Measurements from ENCODE around the gene ARHGAP28.

ARHGAP28 gene

DNA sequence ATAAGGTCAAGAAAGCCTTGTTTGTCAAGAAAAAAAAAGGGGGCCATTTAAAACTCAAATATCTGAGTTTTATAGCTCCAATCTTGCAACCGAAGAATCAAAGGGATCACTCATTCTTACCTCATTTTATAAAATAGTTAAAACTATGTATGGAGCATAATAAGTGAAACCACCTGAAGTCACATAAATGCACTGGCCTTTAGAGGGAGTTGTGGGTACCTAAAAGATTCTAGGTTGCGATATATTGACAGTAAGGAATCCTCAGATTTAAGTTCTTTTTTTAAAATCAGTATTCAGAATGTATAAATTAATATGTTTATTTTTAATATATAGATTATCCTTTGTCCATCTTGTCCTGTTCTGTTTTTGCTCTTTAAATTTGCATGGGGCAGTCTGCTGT is 3.4 kb downstream of the ARHGAP28 start:
- no peak for DNase-seq

DNA sequence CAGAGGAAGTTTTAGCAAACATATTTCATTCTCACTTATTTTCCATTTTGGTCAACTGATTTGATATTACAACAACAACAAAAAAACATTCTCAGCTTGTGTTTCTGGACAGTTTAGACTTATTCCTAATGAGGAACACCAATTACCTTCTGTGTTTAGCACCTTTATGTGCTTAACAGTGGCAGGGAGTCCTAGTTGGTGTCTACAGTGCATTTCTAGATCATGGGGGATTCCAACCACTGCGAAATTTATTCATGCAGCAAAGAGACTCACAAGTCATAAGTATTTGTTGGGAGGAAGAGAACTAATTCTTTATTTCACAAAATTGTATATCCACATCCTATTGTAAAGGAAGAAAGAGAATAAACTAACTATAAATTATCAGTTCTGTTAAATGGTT is 4.2 kb downstream of the ARHGAP28 start:
- no peak for DNase-seq

DNA sequence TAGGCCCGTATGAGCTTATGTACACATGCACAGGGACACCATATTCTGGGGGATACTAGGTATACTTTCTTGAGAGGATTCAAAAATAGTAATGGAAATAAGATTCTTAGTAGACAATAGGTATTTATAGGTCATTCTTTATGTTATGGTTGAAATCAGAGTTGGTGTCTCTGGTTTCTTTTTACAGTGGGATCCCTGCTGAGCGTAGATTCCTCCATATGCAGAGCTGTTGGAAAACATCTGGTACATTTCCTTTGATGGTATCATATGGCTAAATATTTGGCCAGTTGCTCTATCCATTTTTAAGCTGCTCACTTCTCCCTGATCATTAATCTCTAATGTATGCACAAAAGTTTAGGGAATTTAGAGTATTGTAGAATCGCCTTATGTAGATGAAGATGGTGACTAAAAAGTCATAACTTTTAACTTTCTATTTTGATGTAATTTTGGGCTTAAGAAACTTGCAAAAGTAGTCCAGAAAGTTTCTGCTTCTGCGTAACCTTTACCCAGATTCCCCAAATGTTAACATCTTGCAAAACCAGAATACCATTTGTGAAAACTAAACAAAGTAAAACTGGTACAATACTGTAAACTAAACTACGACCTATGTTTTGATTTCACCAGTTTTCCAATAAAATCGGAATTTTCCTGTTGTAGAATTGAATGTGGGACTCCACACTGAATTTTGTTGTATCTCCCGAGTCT is 5.4 kb downstream of the ARHGAP28 start:
- no peak for DNase-seq

- DNase-seq = no peak
These were observed 8.3 kb downstream of the ARHGAP28 start for GRCh38 chr18:6737833-6738232.

DNA sequence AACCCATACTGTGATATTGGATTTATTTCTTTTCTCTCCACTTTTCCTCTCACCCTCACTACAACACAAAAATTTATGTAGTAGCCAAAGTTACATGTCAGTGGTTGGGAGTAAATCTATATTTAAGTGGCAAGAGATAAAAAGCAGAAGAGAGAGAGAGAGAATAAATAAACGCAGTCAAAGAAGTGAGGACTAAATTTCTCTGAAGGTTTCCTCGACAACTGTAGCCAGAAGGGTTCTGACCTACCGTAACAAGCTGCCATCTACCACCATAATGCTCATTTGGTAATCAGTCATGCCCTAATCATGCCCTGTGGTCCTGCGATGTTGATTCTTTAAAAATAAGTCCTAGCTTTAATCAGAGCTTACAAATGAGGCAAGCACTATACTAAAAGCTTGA is 9.1 kb downstream of the ARHGAP28 start:
- no peak for DNase-seq

- DNase-seq = no peak
These were observed 11.7 kb downstream of the ARHGAP28 start for GRCh38 chr18:6741232-6741663.

- DNase-seq = no peak
These were observed 12.3 kb downstream of the ARHGAP28 start for GRCh38 chr18:6741786-6742185.

DNA sequence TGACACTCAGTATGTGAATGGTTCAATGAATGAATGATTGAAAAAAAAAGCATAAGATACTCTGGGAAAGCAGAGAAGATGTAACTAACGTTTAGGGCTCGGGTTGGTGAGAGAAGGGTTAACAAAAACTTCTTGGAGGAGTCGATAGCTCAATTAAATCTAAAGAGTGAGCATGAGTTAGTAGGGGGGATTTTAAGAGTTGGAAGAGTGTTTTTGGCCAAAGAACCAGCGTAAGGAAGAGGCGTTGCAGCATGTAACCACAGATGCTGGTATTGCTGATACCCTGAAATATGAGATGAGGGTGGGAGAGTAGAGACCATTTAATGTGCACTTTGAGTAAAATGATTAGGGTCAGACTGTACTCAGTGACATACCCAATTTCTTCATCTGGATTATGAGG is 14.5 kb downstream of the ARHGAP28 start:
- no peak for DNase-seq

GRCh38 chr18:6744816-6745455 is 15.4 kb downstream of the ARHGAP28 start:
- DNase-seq = no peak

- no peak for DNase-seq
These were observed 16.1 kb downstream of the ARHGAP28 start for GRCh38 chr18:6745504-6746031.

GRCh38 chr18:6746386-6746960 is 17.0 kb downstream of the ARHGAP28 start:
- DNase-seq = no peak

DNA sequence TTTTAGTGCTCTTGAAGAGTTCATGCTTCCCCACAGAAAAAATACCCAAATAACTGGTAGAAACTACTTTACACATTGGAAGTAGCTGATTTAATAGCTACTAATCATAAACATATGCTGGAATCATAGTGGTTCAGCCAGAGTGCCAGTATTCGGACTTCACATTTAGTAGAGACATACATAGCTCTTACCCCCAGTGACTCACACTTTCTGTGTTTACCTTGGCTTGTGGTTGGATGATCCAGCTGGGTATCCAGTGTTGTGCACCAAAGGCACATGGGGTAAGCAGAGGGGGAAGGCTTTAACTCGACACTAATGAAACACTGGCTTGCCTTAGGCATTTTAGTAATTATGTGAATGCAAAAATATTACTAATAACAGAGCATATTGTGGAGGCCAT is 18.1 kb downstream of the ARHGAP28 start:
- no peak for DNase-seq

- DNase-seq = no peak
These were observed 18.7 kb downstream of the ARHGAP28 start for GRCh38 chr18:6748241-6748640.

GRCh38 chr18:6750411-6750810 is 20.9 kb downstream of the ARHGAP28 start:
- DNase-seq = no peak

- no peak for DNase-seq
These were observed 21.7 kb downstream of the ARHGAP28 start for GRCh38 chr18:6751222-6751621.

- DNase-seq = no peak
These were observed 22.8 kb downstream of the ARHGAP28 start for GRCh38 chr18:6752202-6752860.

DNA sequence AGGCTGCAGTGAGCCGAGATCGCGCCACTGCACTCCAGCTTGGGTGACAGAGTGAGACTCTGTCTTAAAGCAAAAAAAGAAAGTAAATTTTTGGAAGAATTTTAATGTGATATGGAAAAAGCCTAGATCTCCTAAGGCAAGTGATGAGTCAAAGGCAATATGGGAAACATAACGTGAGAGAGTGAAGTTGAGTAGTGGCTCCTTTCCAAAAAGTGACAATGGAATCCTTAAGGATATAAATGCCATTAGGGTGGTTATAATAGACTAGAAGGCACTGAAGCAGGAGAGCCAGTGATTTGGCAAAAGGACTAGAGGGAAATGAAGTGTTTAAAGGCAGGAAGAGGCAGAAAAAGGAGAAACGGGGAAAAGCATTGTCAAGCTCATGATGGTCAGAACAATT is 25.6 kb downstream of the ARHGAP28 start:
- DNase-seq = no peak

DNA sequence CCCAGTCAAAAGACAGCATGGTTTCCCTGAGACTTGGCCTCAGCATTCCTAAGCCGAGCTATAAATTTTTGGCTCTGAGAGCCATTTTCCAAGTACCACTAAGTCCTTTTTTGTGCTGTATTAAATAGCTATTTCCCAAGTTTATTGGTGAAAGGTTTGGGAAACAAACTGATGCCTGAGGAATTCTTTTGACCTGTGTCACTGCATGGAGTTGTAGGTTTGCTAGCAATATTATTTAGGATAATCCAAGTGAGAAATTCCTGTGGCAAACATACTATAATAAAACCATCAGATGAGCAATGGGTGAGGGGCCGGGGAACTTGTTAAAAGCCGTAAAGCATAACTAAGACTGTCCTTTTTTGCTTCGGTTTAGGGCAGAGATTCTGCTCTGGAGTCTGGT is 28.4 kb downstream of the ARHGAP28 start:
- DNase-seq = no peak

DNA sequence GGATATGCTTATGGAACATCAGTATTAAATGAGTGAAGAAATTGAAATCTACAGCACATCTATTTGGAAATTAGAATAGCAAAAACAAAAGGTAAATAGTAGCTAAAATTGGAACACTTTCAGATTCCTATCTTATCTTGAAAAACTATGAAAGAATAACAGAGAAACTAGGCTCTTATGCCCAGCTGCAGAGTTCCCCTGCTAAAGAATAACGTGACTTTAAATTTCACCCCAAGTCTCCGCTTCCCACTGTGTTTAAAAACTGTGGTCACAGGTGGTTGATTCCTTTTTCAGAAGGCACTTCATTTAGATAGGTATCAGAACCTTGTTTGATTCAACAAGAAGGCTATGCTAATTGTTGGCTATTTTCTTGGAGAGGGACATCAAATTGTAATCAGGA is 30.1 kb downstream of the ARHGAP28 start:
- DNase-seq = no peak

- no peak for DNase-seq
These were observed 34.0 kb downstream of the ARHGAP28 start for GRCh38 chr18:6763524-6763923.

GRCh38 chr18:6764382-6764781 is 34.9 kb downstream of the ARHGAP28 start:
- DNase-seq = no peak

DNA sequence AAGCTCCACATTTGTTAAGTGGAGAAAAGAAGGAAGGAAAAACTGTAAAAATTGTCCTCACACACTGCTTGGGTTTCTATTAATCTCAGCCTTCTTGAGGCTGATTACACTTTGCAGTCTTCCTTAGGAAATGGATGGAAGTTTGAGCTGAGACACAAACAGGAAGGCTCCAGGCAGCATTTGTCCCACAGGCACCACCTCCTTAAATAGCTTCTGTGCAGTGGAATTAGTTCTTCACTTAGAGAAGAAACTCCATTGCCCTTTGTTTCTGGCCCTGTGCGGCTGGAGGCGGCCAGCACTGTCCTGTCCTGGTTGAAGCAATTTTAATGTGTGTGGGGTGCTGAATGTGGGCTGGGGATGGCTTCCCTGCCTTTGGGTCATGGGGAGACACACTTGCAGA is 44.3 kb downstream of the ARHGAP28 start:
- no peak for DNase-seq

- no peak for DNase-seq
These were observed 45.7 kb downstream of the ARHGAP28 start for GRCh38 chr18:6775237-6775636.

DNA sequence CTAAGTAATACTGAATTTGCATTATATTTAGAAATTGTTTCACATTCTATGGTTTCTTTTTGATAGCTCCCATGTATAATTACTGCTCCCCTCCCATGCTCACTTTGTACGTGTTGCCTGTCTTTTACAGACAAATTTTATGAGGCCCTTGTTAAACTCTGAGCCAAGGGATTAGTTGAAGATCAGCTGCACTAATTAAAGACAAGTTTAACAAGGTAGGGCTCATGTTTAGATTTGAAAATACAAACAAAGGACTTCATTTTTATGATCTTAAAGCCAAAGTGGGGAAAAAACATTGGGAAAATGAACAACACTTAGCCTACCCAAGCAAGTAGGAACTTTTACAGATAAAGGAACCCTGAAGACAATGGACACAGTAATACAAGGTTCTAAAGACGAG is 46.2 kb downstream of the ARHGAP28 start:
- DNase-seq = no peak
